Muscle of leg (tissue), 11 donors: ENCODE measurements around the gene UNC45A. TPM values are rescaled to one million over a fixed set of nuclear protein-coding genes. Genes with fewer than 3 reads are reported as not detected.

Source experiments
- DNase-seq: peaks from one replicate; pipeline ENCODE4 v3.0.0; 2013
- H3K27ac ChIP-seq: one replicate; pipeline ENCODE4 v1.5.1; 2013; ENCODE audit warnings: mild to moderate bottlenecking, low read length, control low read depth
- H3K27me3 ChIP-seq: one replicate; pipeline ENCODE4 v1.6.1; 2013; ENCODE audit warnings: low read length; ENCODE audit not compliant: control insufficient read depth, insufficient read depth
- H3K36me3 ChIP-seq: one replicate; pipeline ENCODE4 v1.6.1; 2013; ENCODE audit warnings: low read length; ENCODE audit not compliant: control insufficient read depth, insufficient read depth
- H3K4me1 ChIP-seq: one replicate; pipeline ENCODE4 v1.6.1; 2013; ENCODE audit warnings: low read length; ENCODE audit not compliant: control insufficient read depth, insufficient read depth
- H3K4me3 ChIP-seq: one replicate; pipeline ENCODE4 v1.5.1; 2013; ENCODE audit warnings: low read length, control low read depth
- H3K9me3 ChIP-seq: replicated peaks from 2 replicates; pipeline ENCODE4 v1.6.1; 2013; ENCODE audit warnings: low read depth, low read length; ENCODE audit not compliant: control insufficient read depth
- WGBS: methylation state at CpG from one replicate; pipeline ENCODE4 v1.1.5; 2013; ENCODE audit warnings: missing lambda C conversion rate; ENCODE audit not compliant: insufficient coverage; 5-methylcytosine and 5-hydroxymethylcytosine counted together
- polyA plus RNA-seq, 8 donors: library from polyadenylated mRNA; unstranded; fragments of 120-200 nt; gene quantifications; one replicate each; pipeline versions ENCODE4 v1.2.1 to v1.2.3, GENCODE V29; 2013; ENCODE audit warnings: inconsistent platforms in 1 of 8, low replicate concordance in 1 of 8; ENCODE audit not compliant: insufficient read length in 8 of 8, insufficient read depth in 1 of 8
- total RNA-seq: library from RNA; stranded (reverse); fragments of 120-200 nt; gene quantifications from one replicate; pipeline ENCODE4 v1.2.4, GENCODE V29; 2013

Gene UNC45A
- total and polyA plus RNA-seq, 9 donors, result 22.7 to 39.9 (median 29.4) TPM

DNA sequence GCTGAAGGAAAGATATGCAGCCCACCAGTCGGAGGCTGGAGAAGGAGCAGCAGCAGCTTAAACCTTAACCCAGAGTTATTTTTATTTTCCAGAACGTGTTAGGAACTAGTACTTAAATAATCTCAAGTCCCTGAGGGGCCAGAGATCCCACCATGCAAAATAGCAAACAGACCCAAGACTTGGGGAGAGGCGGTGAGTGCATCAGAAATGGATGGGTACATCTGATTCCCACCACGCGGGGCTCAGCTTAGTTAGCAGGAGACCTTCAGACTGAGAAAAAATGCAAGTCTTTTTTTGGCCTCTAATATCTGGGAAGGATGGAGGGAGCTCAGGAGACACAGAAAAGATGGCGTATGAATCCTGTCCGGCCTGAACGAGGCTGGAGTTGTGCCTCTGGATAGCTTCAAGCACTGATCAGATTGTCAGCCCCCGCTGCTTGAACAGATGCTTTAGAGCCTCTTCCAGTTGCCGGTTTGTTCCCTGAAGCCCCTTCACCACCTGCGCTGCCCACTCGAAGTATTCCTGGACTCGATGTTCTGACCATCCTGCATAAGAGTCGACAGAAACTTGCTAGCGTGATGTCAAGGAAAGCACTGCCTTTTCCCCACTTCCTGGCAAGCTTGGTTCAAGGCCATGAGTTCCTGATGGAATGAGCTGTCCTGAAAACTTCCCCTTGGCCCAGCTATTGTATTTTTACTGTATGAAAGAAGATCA, 4.1 kb upstream of the UNC45A start:
- peaks cover 46% of the 10 kb centered on the region for H3K4me1 ChIP-seq
- H3K9me3 ChIP-seq, result no peaks in the 10 kb centered on the region
- 67% methylated on average over 13 of the region's 15 CpGs for WGBS
- peak; percentile 36 for DNase-seq
- H3K27ac ChIP-seq, result peak overlapping the region; percentile 93
- no peaks in the 10 kb centered on the region for H3K36me3 ChIP-seq
- no peaks in the 10 kb centered on the region for H3K27me3 ChIP-seq
- H3K4me3 ChIP-seq, result peak overlapping the region; percentile 64

DNA sequence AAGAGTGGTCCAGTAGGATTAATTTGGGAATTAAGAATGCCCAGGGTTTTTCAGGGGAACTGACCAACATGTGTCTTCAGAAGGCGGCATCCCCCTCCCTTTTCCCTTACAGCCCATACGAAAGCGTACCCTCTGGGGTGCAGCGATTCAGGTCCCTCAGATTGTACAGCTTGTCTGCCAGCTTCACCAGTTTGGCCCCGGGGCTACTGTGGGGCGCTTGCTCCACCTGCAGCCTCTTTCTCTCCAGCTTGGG, 3.6 kb upstream of the UNC45A start:
- peaks cover 51% of the 10 kb centered on the region for H3K4me1 ChIP-seq
- WGBS, result 44% methylated on average over 6 of the region's 6 CpGs
- no peak for DNase-seq
- H3K4me3 ChIP-seq, result peak overlapping the region; percentile 83
- no peaks in the 10 kb centered on the region for H3K9me3 ChIP-seq
- no peaks in the 10 kb centered on the region for H3K27me3 ChIP-seq
- peak overlapping the region; percentile 93 for H3K27ac ChIP-seq
- peaks cover 5% of the 10 kb centered on the region for H3K36me3 ChIP-seq

DNA sequence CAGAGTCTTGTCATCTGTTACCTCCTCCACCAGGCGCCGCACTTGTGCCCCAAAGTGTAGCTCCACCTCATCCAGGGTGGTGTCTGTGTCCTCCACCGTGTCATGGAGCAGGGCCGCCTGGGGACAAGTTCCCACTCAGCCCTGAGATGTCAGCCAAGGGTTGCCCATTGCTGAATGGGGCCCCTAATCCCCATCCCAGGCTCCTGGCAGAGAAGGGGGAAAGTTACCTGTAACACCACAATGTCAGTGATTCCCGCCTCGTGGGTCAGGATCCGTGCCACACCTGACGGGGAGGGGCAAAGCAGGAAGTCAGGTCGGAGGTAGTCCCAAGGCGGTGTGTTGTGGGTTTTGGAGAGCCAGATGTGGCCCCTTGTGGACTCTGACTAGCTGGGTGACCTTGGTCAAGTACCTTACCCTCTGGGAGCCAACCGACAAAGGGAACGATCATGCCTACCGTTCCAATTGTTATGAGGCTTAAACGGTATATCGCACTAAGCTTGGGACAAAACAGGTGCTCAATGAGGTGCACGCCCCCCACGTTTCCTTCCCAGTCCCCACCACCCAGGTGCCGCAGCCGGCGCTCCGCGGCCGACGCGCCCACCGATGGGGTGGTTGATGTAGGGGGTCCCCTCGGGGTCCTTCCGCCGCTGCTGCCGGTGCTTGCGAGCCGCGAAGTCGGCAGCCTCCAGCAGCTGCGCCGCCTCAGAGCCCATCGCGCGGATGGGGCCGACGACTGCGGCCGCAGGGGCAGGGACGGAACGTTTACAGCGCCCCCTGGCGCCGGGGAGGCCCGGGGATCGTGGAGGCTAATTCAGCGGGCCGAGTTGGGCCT, 3.0 kb upstream of the UNC45A start, which contains the start of gene HDDC3:
TSS of gene HDDC3 (minus strand) at position 722 of the 832 bp plus-strand sequence. CDS start at position 713, 9 bp downstream.
- peak within 1 kb of the TSS; percentile 93 for H3K27ac ChIP-seq
- H3K4me3 ChIP-seq, result peak within 1 kb of the TSS; percentile 83
- H3K36me3 ChIP-seq, result peaks cover 10% of the 10 kb centered on the region
- H3K27me3 ChIP-seq, result no peaks in the 10 kb centered on the region
- WGBS, result under 1% methylated on average over 35 of the region's 52 CpGs
- H3K9me3 ChIP-seq, result no peaks in the 10 kb centered on the region
- peak; percentile 93 for DNase-seq
- H3K4me1 ChIP-seq, result peaks cover 51% of the 10 kb centered on the region

DNA sequence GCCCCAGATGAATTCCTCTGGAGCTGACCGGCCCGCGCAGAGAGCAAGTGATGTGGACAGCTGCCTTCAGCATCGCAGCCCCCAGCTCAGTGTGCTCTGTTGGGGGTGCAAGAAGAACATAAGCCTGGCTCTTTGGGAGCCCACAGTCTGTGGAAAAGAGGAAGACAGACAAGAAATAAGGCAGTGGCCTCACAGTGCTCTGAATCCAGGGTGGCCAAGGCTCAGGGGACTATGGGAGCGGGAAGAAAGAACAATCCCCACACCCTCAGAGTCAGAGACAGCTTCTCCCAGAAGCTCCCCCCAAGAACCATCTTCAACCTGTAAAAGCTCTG, 2.5 kb upstream of the UNC45A start:
- Histone ChIP-seq H3K4me3 (no peak overlapping the region), H3K4me1 (peaks cover 51% of the 10 kb centered on the region), H3K27me3 (no peaks in the 10 kb centered on the region), H3K27ac (peak overlapping the region; percentile 45), H3K9me3 (no peaks in the 10 kb centered on the region), H3K36me3 (peaks cover 11% of the 10 kb centered on the region)
- no peak for DNase-seq
- WGBS, result 0% methylated on average over 4 of the region's 5 CpGs

DNA sequence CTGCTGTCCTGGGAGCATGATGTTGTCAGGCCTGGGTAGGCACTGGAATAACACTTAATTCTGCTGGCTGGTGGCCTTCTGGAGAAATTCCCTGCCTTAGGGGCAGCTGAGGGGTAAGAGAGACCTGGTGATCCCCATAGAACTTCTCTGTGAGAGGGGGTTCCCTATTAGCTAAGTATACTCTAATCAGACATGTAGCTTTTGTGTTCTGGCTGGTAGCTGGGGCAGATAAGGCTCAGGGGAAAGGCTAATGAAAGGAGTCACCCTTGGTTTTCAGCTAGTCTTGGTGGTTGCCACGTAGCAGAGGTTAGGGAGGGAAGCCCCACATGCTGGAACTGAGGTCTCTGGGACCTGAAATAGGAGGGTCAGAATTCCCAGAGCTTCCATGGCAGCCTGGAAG, 1.8 kb upstream of the UNC45A start:
- DNase-seq, result no peak
- H3K27me3 ChIP-seq, result no peaks in the 10 kb centered on the region
- peaks cover 17% of the 10 kb centered on the region for H3K36me3 ChIP-seq
- 78% methylated on average over 1 of the region's 1 CpG for WGBS
- H3K9me3 ChIP-seq, result no peaks in the 10 kb centered on the region
- H3K4me1 ChIP-seq, result peaks cover 51% of the 10 kb centered on the region
- H3K4me3 ChIP-seq, result no peak overlapping the region
- H3K27ac ChIP-seq, result no peak overlapping the region

DNA sequence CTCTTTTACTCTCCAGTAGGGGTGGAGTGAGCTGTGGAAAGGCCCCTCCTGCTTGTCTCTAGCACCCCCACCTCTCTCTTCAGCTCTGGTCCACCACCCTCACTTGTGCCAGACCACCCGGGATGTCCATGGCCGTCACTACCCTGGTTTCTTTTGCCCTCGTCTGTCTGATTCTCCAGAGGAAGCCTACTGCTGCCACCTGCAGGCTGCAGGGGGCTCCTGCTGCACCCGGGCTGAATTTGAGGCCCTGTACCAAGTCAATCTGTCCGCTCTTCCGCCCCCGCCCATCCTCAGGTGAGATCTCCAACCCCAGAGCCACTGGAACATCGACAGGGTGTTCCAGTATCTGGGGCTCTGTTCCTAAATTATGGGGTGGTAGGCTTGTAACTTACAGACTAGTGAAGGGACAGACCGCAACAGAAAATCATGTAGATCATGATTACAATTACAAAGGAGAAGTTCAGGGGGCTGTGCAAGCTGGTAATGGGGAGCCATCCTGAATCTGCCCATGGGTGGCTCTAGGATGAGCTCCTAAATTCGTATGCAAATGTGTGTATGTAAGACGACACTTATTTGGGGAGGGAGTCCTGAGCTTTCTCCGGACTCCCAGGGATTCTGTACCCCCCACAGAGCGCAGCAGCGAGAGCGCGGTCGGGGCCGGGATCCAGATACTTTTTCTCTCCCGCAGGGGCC, 683 bp upstream of the UNC45A start:
- peak overlapping the region; percentile 73 for H3K4me3 ChIP-seq
- no peaks in the 10 kb centered on the region for H3K9me3 ChIP-seq
- H3K27ac ChIP-seq, result peak overlapping the region; percentile 40
- H3K36me3 ChIP-seq, result peaks cover 25% of the 10 kb centered on the region
- H3K27me3 ChIP-seq, result no peaks in the 10 kb centered on the region
- peaks cover 48% of the 10 kb centered on the region for H3K4me1 ChIP-seq
- peak; percentile 87 for DNase-seq
- 2% methylated on average over 14 of the region's 19 CpGs for WGBS

DNA sequence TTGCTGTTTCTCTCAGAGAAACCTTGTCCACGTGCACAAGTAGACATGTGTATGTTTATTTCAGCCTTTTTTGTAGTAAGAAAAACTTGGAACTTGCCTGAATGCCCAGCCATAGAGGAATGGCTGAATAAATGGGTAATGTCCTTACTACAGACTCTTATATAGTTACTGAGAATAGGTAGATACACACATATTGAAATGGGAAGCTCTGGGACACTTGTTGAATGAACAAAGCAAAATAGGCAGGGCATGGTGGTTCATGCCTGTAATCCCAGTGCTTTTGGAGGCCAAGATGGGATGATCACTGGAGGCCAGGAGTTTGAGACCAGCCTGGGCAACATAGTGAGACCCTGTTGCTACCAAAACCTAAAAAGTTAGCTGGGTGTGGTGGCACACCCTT, 1.7 kb downstream of the UNC45A start:
- H3K27ac ChIP-seq, result no peak overlapping the region
- peaks cover 46% of the 10 kb centered on the region for H3K36me3 ChIP-seq
- no peaks in the 10 kb centered on the region for H3K9me3 ChIP-seq
- no peaks in the 10 kb centered on the region for H3K27me3 ChIP-seq
- no peak for DNase-seq
- H3K4me3 ChIP-seq, result no peak overlapping the region
- WGBS, result no CpG with 5 or more reads among the region's 1 CpG
- peaks cover 33% of the 10 kb centered on the region for H3K4me1 ChIP-seq

DNA sequence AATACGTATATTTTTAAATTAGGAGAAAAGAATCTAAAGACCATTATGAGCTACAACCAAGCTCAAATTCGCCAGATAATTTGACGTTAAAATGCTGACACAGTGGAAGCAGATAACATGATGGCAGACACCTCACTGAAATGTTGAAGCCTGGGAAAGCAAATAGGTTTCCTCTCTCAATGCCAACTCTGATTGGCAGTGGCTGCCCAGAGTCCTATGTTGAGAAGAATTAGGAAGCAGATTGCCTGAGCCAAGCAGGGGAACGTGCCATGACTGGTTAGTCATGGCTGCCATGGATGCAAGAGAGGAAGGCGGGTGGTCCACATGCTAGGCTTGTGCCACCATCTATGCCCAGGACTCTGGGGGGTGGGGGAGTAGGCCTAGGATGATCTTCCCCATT, 3.2 kb downstream of the UNC45A start:
- H3K36me3 ChIP-seq, result peaks cover 60% of the 10 kb centered on the region
- WGBS, result 100% methylated on average over 1 of the region's 5 CpGs
- peaks cover 21% of the 10 kb centered on the region for H3K4me1 ChIP-seq
- no peak overlapping the region for H3K4me3 ChIP-seq
- no peak for DNase-seq
- no peaks in the 10 kb centered on the region for H3K9me3 ChIP-seq
- H3K27me3 ChIP-seq, result no peaks in the 10 kb centered on the region
- H3K27ac ChIP-seq, result no peak overlapping the region

DNA sequence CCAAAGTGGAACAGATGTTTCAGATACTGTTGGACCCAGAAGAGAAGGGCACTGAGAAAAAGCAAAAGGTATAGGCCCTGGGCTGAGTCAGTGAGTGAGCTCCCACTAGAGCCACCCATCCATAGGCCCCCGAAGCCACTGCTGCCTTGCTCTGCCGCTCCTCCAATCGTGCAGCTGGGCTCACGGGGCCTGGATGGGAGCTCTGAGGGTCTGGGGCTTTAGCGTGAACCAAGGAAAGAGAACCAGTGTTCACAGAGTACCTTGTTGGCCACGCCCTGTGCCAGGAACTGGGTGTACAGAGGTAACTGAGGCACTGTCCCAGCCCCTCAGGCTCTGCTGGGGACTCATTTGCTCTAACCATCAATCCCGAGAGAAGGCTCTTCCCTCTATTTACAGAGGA, 4.7 kb downstream of the UNC45A start:
- 80% methylated on average over 2 of the region's 7 CpGs for WGBS
- Histone ChIP-seq H3K4me1 (peaks cover 12% of the 10 kb centered on the region), H3K27me3 (no peaks in the 10 kb centered on the region), H3K36me3 (peaks cover 74% of the 10 kb centered on the region), H3K4me3 (no peak overlapping the region), H3K27ac (no peak overlapping the region), H3K9me3 (no peaks in the 10 kb centered on the region)
- DNase-seq, result no peak

DNA sequence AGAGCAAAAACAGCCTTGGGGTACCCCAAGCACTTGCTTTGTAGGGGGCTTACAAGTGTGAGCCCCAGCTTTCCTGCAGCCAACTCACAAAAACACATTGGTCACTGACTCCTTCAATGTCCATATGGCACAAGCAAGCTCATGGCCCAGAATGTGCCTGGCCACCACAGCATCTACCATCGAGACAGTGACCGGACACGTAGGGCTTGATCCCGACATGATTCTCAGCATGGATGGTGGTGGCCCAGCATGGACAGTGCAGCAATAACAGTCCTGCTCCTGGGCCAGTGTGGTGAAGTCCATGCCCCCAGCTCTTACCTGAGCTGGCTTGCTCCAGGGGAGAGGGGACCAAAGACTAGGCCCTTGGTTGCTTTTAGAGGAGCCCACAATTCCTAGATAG, 6.0 kb downstream of the UNC45A start:
- Histone ChIP-seq H3K4me1 (peaks cover 5% of the 10 kb centered on the region), H3K27me3 (no peaks in the 10 kb centered on the region), H3K9me3 (no peaks in the 10 kb centered on the region), H3K36me3 (peaks cover 81% of the 10 kb centered on the region), H3K27ac (no peak overlapping the region), H3K4me3 (no peak overlapping the region)
- 95% methylated on average over 4 of the region's 4 CpGs for WGBS
- no peak for DNase-seq
